A549 (cell line): ENCODE results near the gene POP4. TPM values are rescaled to one million over a fixed set of nuclear protein-coding genes. Genes with fewer than 3 reads are reported as not detected.

Experiments used
- ATAC-seq, 2 experiments: fragments of 200-7000 bp in 1 of 2; fragments of >200 bp in 1 of 2; cut with Nextera tagmentation in 1 of 2; cut with Tn5 transposase in 1 of 2; 3 replicates each; pipeline versions ENCODE4 v1.8.0 to v1.9.1; 2018 to 2020; ENCODE audit warnings: mild to moderate bottlenecking in 1 of 2, moderate library complexity in 1 of 2
- CTCF ChIA-PET: fragments of 300-600 bp; sonication (Branson Sonifier 250); formaldehyde crosslinking; extraction: SDS; loops from one replicate; lab custom pipeline; 2021; ENCODE audit warnings: antibody characterized with exemption, inconsistent platforms; lab: Yijun Ruan, JAX
- POLR2A ChIA-PET: fragments of 350-600 bp; formaldehyde crosslinking; extraction: SDS; loops from one replicate; lab custom pipeline; 2021; ENCODE audit warnings: antibody characterized with exemption, inconsistent platforms; lab: Yijun Ruan, JAX
- DNase-seq, 2 experiments: peaks; one replicate each; pipeline versions ENCODE4 v3.0.0 to v3.0.0-alpha.2; 2011 to 2016; ENCODE audit warnings: low read depth in 1 of 2, low spot score in 1 of 2
- FAIRE-seq: peaks from 2 replicates; lab custom pipeline; 2011; peaks lifted over from hg19 to GRCh38; lab: Jason Lieb, UNC
- H3K27ac ChIP-seq, 2 experiments: fragments of >200 bp; sonication (Bioruptor Twin); formaldehyde crosslinking; 3 replicates each; pipeline ENCODE4 v1.5.1; 2016 to 2017
- H3K4me1 ChIP-seq: fragments of >200 bp; sonication (Bioruptor Twin); formaldehyde crosslinking; 3 replicates; pipeline ENCODE4 v1.6.1; 2016
- H3K4me2 ChIP-seq: fragments of >200 bp; sonication (Bioruptor Twin); formaldehyde crosslinking; 3 replicates; pipeline ENCODE4 v1.6.1; 2016
- H3K4me3 ChIP-seq: fragments of >200 bp; sonication (Bioruptor Twin); formaldehyde crosslinking; 3 replicates; pipeline ENCODE4 v1.5.1; 2016
- H3K9me3 ChIP-seq: fragments of >200 bp; sonication (Bioruptor Twin); formaldehyde crosslinking; 3 replicates; pipeline ENCODE4 v1.6.1; 2016
- ATOH8 ChIP-seq: fragments of 250-450 bp; sonication (Bioruptor Pico); IDR thresholded peaks from 2 replicates; pipeline ENCODE4 v1.5.0; 2020; ENCODE audit warnings: low read depth, mild to moderate bottlenecking, moderate library complexity
- CBX2 ChIP-seq: fragments of 200-600 bp; sonication (generic); IDR thresholded peaks from 2 replicates; pipeline ENCODE4 v1.6.1; 2016; ENCODE audit warnings: low read depth, mild to moderate bottlenecking, borderline replicate concordance
- CBX8 ChIP-seq: fragments of 200-600 bp; sonication (generic); IDR thresholded peaks from 2 replicates; pipeline ENCODE4 v1.6.1; 2016
- CHD4 ChIP-seq: fragments of 200-600 bp; sonication (generic); IDR thresholded peaks from 2 replicates; pipeline ENCODE4 v1.6.1; 2016; ENCODE audit warnings: antibody characterized with exemption, mild to moderate bottlenecking, borderline replicate concordance
- ESRRA ChIP-seq: fragments of 150-350 bp; IDR thresholded peaks from 2 replicates; pipeline ENCODE4 v1.6.1; 2014; ENCODE audit warnings: mild to moderate bottlenecking, low read length, borderline replicate concordance
- FOSL2 ChIP-seq, 2 experiments: fragments of 450-650 bp in 1 of 2; fragments of >200 bp in 1 of 2; sonication (Bioruptor Twin) in 1 of 2; formaldehyde crosslinking; IDR thresholded peaks; 2 replicates each; pipeline versions ENCODE4 v1.5.0 to v1.6.1; 2016 to 2020; ENCODE audit warnings: mild to moderate bottlenecking in 1 of 2, moderate library complexity in 1 of 2
- HES2 ChIP-seq: fragments of >200 bp; sonication (Bioruptor Twin); formaldehyde crosslinking; IDR thresholded peaks from 2 replicates; pipeline ENCODE4 v1.6.1; 2016
- HEYL ChIP-seq: fragments of 250-450 bp; sonication (Bioruptor Pico); IDR thresholded peaks from 2 replicates; pipeline ENCODE4 v1.8.0; 2021; ENCODE audit warnings: mild to moderate bottlenecking, moderate library complexity
- HOXA7 ChIP-seq: fragments of 250-450 bp; sonication (Bioruptor Pico); IDR thresholded peaks from 2 replicates; pipeline ENCODE4 v1.5.0; 2020; ENCODE audit warnings: mild to moderate bottlenecking, moderate library complexity
- JUN ChIP-seq, 2 experiments: fragments of >200 bp; sonication (Bioruptor Twin); formaldehyde crosslinking; IDR thresholded peaks; 2 replicates in 1 of 2; 3 replicates in 1 of 2; pipeline ENCODE4 v1.6.1; 2016 to 2017
- MAZ ChIP-seq: fragments of 150-350 bp; IDR thresholded peaks from 2 replicates; pipeline ENCODE4 v1.6.1; 2014; ENCODE audit warnings: antibody characterized with exemption, low read depth, low read length, borderline replicate concordance
- NR3C1 ChIP-seq: fragments of >200 bp; sonication (Bioruptor Twin); formaldehyde crosslinking; IDR thresholded peaks from 3 replicates; pipeline ENCODE4 v1.6.1; 2017
- PHF8 ChIP-seq: fragments of 200-600 bp; sonication (generic); IDR thresholded peaks from 2 replicates; pipeline ENCODE4 v1.6.1; 2016; ENCODE audit warnings: low read depth, mild to moderate bottlenecking, antibody characterized with exemption, moderate library complexity, borderline replicate concordance
- POLR2A ChIP-seq: IDR thresholded peaks from 2 replicates; pipeline ENCODE4 v1.6.1; 2012; ENCODE audit warnings: mild to moderate bottlenecking, low read length
- POLR2AphosphoS2 ChIP-seq: conservative IDR thresholded peaks from 2 replicates; pipeline ENCODE4 v1.6.1; 2012; ENCODE audit warnings: low read length, improper control_type of control experiment, inconsistent platforms
- RAD21 ChIP-seq, 2 experiments: fragments of >200 bp in 1 of 2; sonication (Bioruptor Twin) in 1 of 2; formaldehyde crosslinking in 1 of 2; IDR thresholded peaks in 1 of 2; conservative IDR thresholded peaks in 1 of 2; 2 replicates in 1 of 2; 3 replicates in 1 of 2; pipeline ENCODE4 v1.6.1; 2012 to 2018; ENCODE audit warnings: inconsistent platforms in 1 of 2
- RARB ChIP-seq: fragments of 250-450 bp; sonication (Bioruptor Pico); IDR thresholded peaks from 2 replicates; pipeline ENCODE4 v1.8.0; 2021; ENCODE audit warnings: mild to moderate bottlenecking, moderate library complexity
- REST ChIP-seq: fragments of 200-600 bp; sonication (generic); IDR thresholded peaks from 2 replicates; pipeline ENCODE4 v1.6.1; 2016; ENCODE audit warnings: antibody characterized with exemption, mild to moderate bottlenecking, moderate library complexity
- TFCP2L1 ChIP-seq: fragments of 250-450 bp; sonication (Bioruptor Pico); IDR thresholded peaks from 2 replicates; pipeline ENCODE4 v1.5.0; 2021; ENCODE audit warnings: mild to moderate bottlenecking
- USF2 ChIP-seq: fragments of 450-650 bp; IDR thresholded peaks from 2 replicates; pipeline ENCODE4 v1.6.1; 2014; ENCODE audit warnings: antibody characterized with exemption
- ZC3H11A ChIP-seq: fragments of 450-650 bp; IDR thresholded peaks from 2 replicates; pipeline ENCODE4 v1.6.1; 2014; ENCODE audit warnings: antibody characterized with exemption, mild to moderate bottlenecking
- ZFP36 ChIP-seq: fragments of 450-650 bp; IDR thresholded peaks from 2 replicates; pipeline ENCODE4 v1.6.1; 2014; ENCODE audit warnings: borderline replicate concordance; ENCODE audit not compliant: partially characterized antibody
- ZNF302 ChIP-seq: fragments of 250-450 bp; sonication (Bioruptor Pico); IDR thresholded peaks from 2 replicates; pipeline ENCODE4 v1.9.0; 2021; ENCODE audit warnings: inconsistent platforms, mild to moderate bottlenecking, moderate library complexity
- WGBS: methylation state at CpG from one replicate; pipeline ENCODE4 v1.1.6; 2017; ENCODE audit errors: missing lambda C conversion rate; 5-methylcytosine and 5-hydroxymethylcytosine counted together
- polyA plus RNA-seq, 4 experiments: library from polyadenylated mRNA; depleted of rRNA in 3 of 4; stranded (reverse); fragments of >200 nt; fragmentation: RNase III in 1 of 4; extraction: RNeasy Plus Mini Kit Qiagen cat#74134 plus additional on column Dnase treatment in 1 of 4; gene quantifications; 2 replicates in 3 of 4; 3 replicates in 1 of 4; pipeline ENCODE4 v1.2.3, GENCODE V29; 2011 to 2017
- TF ChIP-seq, protein P1 (sequence below): IDR thresholded peaks from 2 replicates; pipeline ENCODE4 v1.6.1; 2012; ENCODE audit warnings: low read depth, borderline replicate concordance

POP4 gene
- polyA plus RNA-seq, 2 of the 4 experiments (the other 2 are of a cell fraction): 202 to 208 TPM

DNA sequence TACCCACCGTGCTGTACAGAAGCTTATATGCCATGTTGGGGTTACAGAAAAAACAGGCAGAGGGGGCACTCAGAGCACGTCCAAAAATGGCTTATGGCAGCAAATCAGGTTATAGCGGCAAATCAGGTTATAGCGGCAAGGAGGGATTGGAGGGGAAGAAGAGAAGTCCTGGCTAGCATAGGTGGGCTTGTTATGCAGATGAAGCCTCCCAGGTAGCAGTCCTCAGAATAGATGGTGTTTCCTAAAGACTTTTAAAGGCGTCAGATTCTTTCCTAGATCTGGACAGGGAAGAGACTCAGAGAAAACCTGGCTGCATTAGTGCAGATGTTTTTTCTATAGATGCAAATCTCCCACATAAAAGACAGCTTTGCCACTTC, 39.4 kb downstream of the POP4 start (continued):
- TF ChIP-seq, protein P1, sequence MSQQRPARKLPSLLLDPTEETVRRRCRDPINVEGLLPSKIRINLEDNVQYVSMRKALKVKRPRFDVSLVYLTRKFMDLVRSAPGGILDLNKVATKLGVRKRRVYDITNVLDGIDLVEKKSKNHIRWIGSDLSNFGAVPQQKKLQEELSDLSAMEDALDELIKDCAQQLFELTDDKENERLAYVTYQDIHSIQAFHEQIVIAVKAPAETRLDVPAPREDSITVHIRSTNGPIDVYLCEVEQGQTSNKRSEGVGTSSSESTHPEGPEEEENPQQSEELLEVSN: no peak
- TF ChIP-seq NR3C1: no peak
- no peak for TF ChIP-seq CBX2
- TF ChIP-seq POLR2AphosphoS2: no peak
- no peak for TF ChIP-seq ZFP36
- no peak for TF ChIP-seq MAZ
- no peak for TF ChIP-seq ATOH8 (CRISPR knock-in tag)

DNA sequence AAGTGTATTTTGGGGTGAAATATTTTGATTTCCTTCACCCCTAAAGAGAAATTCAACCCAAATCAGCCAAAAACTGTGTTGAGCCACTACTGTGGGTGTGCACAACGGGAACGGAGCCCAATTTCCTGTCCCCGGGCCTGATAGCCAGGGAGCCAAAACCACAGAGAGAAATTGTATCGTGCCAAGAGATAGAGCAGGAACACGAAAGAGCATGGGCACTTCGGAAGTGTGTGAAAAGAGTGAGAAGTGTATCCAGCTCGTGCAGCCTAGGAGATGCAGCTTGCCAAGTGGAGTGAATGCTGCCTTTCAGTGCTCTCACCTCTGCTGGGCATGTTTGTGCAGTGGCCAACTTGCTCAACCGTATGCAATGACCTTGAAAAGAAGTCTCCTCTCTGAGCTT, 39.8 kb downstream of the POP4 start:
- CTCF ChIA-PET: interaction anchor here (0.8 to 4.3 kb wide), 3 partner anchors 23 to 71 kb away, joined by 3 to 43 read pairs (median 9); no protein-coding TSS in a partner anchor
- no peak overlapping the region for H3K27ac ChIP-seq
- H3K4me2 ChIP-seq: no peak overlapping the region
- ATAC-seq (peak; percentile 32 to 48; a peak in 4 of 6 replicates), DNase-seq (no peak), FAIRE-seq (peak; percentile 32)
- no peaks in the 10 kb centered on the region for H3K9me3 ChIP-seq
- TF ChIP-seq ESRRA (no peak), MAZ (no peak), USF2 (no peak), POLR2A (no peak)
- H3K4me1 ChIP-seq: no peaks in the 10 kb centered on the region
- no peak overlapping the region for H3K4me3 ChIP-seq
- POLR2A ChIA-PET: no interaction called here
- 51% methylated on average over 8 of the region's 8 CpGs for WGBS

GRCh38 chr19:29650772-29651387, 44.8 kb downstream of the POP4 start:
- H3K4me1 ChIP-seq: no peaks in the 10 kb centered on the region
- TF ChIP-seq TFCP2L1 (CRISPR knock-in tag): no peak
- TF ChIP-seq HES2: no peak
- TF ChIP-seq PHF8: no peak
- TF ChIP-seq NR3C1: no peak
- TF ChIP-seq ESRRA: no peak
- no peak for TF ChIP-seq HEYL (CRISPR knock-in tag)
- TF ChIP-seq JUN (IDR thresholded peaks at IDR 0.05): no peak
- no peak for TF ChIP-seq CHD4
- no peak for TF ChIP-seq USF2
- TF ChIP-seq POLR2AphosphoS2: no peak
- TF ChIP-seq POLR2A: no peak
- no peak for TF ChIP-seq HOXA7 (CRISPR knock-in tag)
- TF ChIP-seq RARB: no peak
- TF ChIP-seq RAD21 (conservative IDR thresholded peaks at IDR 0.05 in 1 of 2, IDR thresholded peaks at IDR 0.05 in 1 of 2): no peak
- no peak for TF ChIP-seq ZC3H11A
- TF ChIP-seq REST: no peak
- no peak for TF ChIP-seq FOSL2 (IDR thresholded peaks at IDR 0.05)
- TF ChIP-seq FOSL2 (CRISPR knock-in tag; IDR thresholded peaks at IDR 0.05): no peak
- TF ChIP-seq ZNF302 (CRISPR knock-in tag): no peak
- TF ChIP-seq CBX8: no peak
- TF ChIP-seq, all 56 proteins: peak for 0
- Histone ChIP-seq H3K27ac (no peak overlapping the region), H3K9me3 (peaks cover 16% of the 10 kb centered on the region; the same call in 2 of the 3 replicates), H3K4me3 (no peak overlapping the region), H3K4me2 (no peak overlapping the region)
- DNase-seq (no peak), ATAC-seq (no peak), FAIRE-seq (no peak)
- CTCF ChIA-PET: interaction anchor here (1.1 to 2.6 kb wide), 4 partner anchors 12 to 66 kb away, joined by 3 to 14 read pairs (median 5); no protein-coding TSS in a partner anchor
- 26% methylated on average over 7 of the region's 7 CpGs for WGBS
- POLR2A ChIA-PET: no interaction called here
